Stimulated activated CD4-positive, alpha-beta T cell treated with anti-CD3 and anti-CD28 coated beads, Interleukin-1b, Interleukin-23, amount 100 ng/mL, for 48 hours (primary cell): ENCODE measurements around the gene GJB3.
"Not testable (repeated sequence)": the region's sequence is repeated elsewhere in the genome, so short reads cannot be mapped to it uniquely, and the experiment has no call there.

ENCODE experiments used
- DNase-seq: peaks from one replicate; pipeline ENCODE4 v3.0.0-alpha.2; 2020

The GJB3 gene

GRCh38 chr1:34781071-34781843 lies at the start of gene GJB3:
TSS of gene GJB3 (plus strand) at chr1:34781214. CDS start at chr1:34784763, 3,549 bp downstream.
- no peak for DNase-seq

GRCh38 chr1:34732831-34733230 lies 48.2 kb upstream of the GJB3 start:
- DNase-seq = not testable (repeated sequence)

- DNase-seq = no peak
Observed at GRCh38 chr1:34736692-34737091, 44.3 kb upstream of the GJB3 start.

GRCh38 chr1:34737236-34737635 lies 43.8 kb upstream of the GJB3 start:
- not testable (repeated sequence) for DNase-seq

GRCh38 chr1:34739613-34740012 lies 41.4 kb upstream of the GJB3 start:
- DNase-seq = no peak

GRCh38 chr1:34740161-34740868 lies 40.7 kb upstream of the GJB3 start:
- no peak for DNase-seq

- peak; percentile 78 for DNase-seq
Observed at GRCh38 chr1:34742667-34743270, 38.2 kb upstream of the GJB3 start.

GRCh38 chr1:34743775-34744174 lies 37.2 kb upstream of the GJB3 start:
- DNase-seq = no peak

- DNase-seq = no peak
Observed at GRCh38 chr1:34744851-34745250, 36.2 kb upstream of the GJB3 start.

GRCh38 chr1:34745666-34746065 lies 35.3 kb upstream of the GJB3 start:
- no peak for DNase-seq

- DNase-seq = no peak
Observed at GRCh38 chr1:34746101-34746500, 34.9 kb upstream of the GJB3 start.

GRCh38 chr1:34746785-34747637 lies 34.0 kb upstream of the GJB3 start:
- DNase-seq = no peak

GRCh38 chr1:34747638-34747941 lies 33.4 kb upstream of the GJB3 start:
- DNase-seq = no peak

- no peak for DNase-seq
Observed at GRCh38 chr1:34749992-34750391, 31.0 kb upstream of the GJB3 start.

- no peak for DNase-seq
Observed at GRCh38 chr1:34750610-34751009, 30.4 kb upstream of the GJB3 start.

GRCh38 chr1:34753163-34753562 lies 27.9 kb upstream of the GJB3 start:
- no peak for DNase-seq

- no peak for DNase-seq
Observed at GRCh38 chr1:34754964-34755637, 25.9 kb upstream of the GJB3 start, which contains the start of gene GJB5. TSS of gene GJB5 (plus strand) at chr1:34755047. CDS start at chr1:34757331, 2,284 bp downstream.

GRCh38 chr1:34755961-34756360 lies 25.1 kb upstream of the GJB3 start:
- no peak for DNase-seq

- no peak for DNase-seq
Observed at GRCh38 chr1:34757386-34757785, 23.6 kb upstream of the GJB3 start.

GRCh38 chr1:34758751-34759150 lies 22.3 kb upstream of the GJB3 start:
- DNase-seq = no peak

GRCh38 chr1:34759503-34760357 lies 21.3 kb upstream of the GJB3 start, which contains the start of gene GJB4:
TSS of gene GJB4 (plus strand) at chr1:34759740. CDS start at chr1:34761255, 1,515 bp downstream.
- no peak for DNase-seq
